NCI-H82 treated with DMSO at 0.1 percent for 48 hours (cell line): ENCODE data around the gene ASTN2.

ENCODE experiments used
- DNase-seq: peaks from one replicate; lab custom pipeline; 2025; ENCODE audit not compliant: unreplicated experiment; lab: John Stamatoyannopoulos, UW

ASTN2 gene

GRCh38 chr9:116550696-116551436, 864.0 kb downstream of the ASTN2 start:
- no peak for DNase-seq

DNA sequence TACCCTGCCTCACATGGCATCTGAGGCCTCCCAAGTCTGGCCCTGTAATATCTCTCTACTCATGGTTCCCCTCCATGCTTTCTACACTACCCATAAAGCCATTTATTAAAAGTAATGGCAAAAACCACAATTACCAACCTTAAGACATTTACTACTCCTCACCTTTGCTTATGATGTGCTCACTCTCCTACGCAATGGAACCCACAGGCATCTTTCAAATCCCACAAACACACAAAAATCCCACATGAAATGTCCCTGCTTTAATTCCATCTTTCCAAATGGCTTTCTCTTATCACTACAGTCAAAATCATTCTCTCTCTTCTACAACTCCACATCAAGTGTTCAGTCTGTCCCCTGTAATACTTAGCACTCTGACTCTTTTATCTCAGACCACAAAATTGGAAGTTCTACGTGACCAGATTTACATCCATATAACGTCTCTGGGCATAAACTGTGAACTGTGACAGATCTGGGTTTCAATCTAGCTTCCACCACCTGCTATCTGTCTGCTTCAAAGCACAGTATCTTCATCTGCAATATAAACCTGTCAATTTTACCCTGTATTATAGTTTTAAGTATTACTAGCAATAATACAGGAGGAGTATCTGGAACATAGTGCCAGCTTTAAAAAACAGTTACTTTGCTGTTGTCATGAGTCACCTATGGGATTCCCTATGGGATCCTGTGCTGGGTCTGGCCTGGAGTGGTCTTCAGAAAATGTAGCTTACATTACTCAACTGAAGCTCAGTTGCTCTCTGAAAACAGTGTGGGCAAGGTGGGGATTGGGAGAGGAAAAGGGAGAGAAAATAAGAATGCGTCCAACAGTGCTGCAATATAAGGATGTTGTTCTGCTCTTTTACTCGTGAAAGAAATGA, 864.8 kb downstream of the ASTN2 start:
- no peak for DNase-seq

DNA sequence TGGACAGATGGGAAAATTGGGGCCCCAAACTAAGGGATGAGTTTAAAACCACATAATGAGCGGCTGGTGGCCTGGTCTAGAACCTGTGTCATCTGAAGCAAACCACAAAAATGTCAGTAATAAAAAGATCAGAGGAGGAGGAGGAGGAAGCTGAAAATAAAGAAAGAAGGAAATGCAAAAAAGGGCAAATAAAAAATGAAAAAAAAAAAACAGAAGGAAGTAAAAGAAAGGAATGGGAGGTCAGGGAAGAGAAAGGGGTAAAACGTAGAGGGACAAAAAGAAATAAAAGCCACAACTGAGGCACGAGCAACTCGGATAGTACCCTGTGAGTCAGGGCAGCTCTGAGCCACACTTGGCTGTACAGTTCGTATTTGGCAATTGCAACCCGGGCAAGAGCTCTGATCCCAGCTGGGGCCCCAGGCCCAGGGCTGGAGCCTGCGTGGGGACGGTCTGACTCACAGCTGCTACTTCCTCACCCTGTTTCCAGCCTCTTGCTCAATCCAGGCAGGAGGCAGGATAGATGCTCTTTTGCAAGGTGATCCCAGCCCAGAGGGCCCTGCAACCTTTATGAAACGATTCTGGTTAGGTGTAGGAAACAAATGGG, 865.7 kb downstream of the ASTN2 start:
- DNase-seq, result no peak

DNA sequence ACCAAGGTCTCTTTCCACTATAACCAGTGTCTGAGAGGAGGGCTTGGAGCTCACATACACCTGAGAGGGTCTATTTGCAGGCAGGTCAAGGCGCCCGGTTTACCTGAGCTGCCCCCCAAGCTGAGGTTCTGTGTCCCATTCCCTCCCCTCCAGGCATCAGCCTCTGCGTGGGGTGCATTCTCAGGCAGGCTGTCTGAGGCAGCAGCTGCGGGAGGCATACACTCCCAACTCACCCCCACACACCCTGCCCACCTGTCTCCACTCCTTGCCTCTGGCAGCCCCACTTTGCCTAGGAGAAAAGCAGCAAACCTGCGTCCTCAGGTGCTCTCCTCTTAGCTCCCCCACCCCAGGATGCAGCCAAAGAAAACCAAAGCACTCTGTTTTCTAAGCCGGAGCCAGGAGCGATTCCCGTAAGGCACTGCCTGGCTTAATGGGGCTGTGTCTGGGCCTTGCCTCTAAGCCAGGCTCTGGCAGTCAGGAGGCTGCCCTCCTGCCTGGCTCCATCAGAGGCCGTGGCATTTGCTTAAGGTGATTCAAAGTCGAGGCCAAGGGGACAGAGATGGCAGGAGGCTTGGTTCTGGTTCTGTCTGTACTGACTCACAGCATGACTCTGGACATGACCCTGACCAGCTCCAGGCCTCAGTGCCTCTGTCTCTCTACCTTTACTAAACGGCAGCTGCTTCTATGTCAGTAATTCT, 867.0 kb downstream of the ASTN2 start:
- DNase-seq, result no peak

DNA sequence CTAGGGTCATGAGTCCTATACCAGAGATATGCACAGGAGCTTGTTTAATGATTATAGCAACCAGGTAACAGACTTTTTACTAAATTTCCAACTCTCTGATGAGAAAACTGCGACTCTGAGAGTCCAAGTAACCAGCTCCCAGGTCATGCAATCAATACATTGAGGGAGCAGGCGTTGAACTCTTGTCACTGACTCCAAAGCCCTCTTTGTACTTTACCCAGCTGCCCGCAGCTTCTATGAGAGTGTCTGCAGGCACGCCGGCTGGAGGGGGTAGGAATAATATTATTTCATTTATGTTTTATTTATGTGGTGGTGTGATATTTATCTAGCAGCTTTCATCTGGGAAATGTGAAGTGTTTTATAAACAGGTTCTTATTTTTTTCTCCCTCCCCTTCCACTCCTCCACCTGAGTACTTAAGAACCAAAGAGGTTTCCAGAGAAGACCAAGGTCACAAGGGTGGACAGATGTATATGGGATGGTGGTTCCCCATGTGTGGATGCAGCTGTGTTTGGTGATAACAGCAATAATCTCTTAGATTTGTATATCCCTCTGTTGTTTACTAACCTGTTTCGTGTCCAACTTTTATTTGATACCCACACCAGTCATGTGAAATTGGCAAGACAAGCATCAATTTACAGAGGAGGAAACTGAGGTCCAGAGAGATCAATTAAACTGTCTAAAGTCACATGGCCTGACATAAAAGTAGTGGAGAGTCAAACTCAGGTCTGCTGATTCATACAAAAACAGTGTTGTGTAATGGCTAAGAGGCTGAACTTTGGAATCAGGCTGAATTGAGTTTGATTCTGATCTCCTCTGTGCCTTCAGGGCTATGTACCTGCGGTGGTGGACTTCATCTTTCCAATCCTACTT, 867.9 kb downstream of the ASTN2 start:
- no peak for DNase-seq

DNA sequence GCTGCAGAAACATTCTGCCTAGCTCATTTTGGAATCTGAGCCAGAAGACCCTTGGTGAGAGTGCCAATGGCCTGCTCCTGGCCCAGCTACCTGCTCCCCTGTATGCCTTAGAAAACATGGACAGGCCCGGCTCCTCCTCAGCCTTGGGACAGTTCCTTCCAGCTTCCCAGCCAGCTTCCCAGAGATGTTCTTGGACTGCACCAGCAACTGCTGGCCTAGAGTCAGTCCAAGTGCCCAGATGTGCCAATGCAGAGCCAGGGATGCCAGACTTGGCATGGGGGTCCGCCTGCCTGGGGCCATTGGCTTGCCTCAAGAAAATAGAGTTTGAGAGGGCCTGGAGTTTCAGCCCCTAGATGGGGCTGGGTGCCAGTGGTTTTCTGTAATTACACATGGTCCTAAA, 870.0 kb downstream of the ASTN2 start:
- DNase-seq, result no peak

GRCh38 chr9:116543731-116544400, 871.0 kb downstream of the ASTN2 start:
- DNase-seq, result no peak

GRCh38 chr9:116541402-116541801, 873.5 kb downstream of the ASTN2 start:
- no peak for DNase-seq

GRCh38 chr9:116539549-116539948, 875.3 kb downstream of the ASTN2 start:
- no peak for DNase-seq

GRCh38 chr9:116525611-116526010, 889.2 kb downstream of the ASTN2 start:
- DNase-seq, result no peak

- no peak for DNase-seq
Measured at GRCh38 chr9:116524778-116525470, 889.9 kb downstream of the ASTN2 start.

GRCh38 chr9:116520218-116520617, 894.6 kb downstream of the ASTN2 start:
- no peak for DNase-seq

DNA sequence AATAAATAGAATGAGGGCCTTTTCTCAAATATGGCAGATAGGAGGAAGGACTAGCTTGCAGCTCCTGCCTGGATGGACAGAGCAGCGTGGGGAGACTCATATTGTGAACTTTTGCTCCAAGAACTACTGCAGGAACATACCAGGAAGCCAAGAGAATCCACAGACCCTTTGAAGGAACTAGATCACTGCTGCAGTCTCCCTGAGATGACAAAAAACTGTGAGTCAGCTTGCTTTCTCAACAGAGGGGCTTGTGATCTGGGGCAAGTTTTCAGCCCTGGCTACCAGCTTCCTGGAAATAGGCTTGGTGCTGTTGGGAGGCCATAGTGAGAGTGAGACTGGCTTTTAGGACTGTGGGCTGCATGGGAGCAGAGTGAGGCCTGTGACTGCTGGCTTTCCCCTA, 898.4 kb downstream of the ASTN2 start:
- DNase-seq, result no peak

DNA sequence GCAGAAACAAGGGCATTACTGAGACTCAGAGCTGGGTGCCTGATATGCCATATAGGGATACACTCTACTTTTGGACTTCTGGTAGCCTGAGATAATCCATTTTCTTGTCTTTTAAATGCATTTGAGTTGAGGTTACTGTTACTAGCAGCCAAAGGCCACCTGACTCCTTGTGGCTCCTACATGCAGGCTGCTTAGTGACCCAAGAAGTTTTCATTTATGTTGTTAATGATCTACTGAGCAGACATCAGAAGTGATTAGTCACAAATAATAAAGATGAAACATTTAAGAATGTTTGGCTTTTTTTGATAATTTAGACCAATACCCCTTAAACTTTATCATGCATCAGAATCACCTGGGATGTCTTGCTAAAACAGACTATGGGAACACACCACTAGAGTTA, 899.3 kb downstream of the ASTN2 start:
- DNase-seq, result no peak

DNA sequence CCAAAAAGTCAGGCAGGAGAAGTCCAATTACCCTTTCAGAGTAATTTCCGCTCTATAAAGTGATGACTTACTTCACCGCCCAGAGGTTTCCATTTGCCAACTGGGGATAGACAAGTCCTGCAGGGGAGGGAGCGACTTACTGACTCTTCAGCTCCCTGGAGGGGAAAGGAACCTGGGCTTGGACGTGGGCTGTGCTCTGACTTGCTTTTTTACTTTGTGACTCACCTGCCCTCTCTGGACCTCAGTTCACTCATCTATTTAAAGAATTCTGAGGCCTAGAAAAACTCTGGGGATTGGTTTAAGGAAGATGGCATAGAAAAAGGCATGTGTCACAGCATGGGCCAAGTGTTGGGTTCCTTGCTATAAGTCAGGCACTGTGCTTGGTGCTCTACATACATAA, 908.2 kb downstream of the ASTN2 start:
- no peak for DNase-seq

- DNase-seq, result no peak
Measured at GRCh38 chr9:116504893-116505480, 909.9 kb downstream of the ASTN2 start.

GRCh38 chr9:116504081-116504480, 910.8 kb downstream of the ASTN2 start:
- no peak for DNase-seq

DNA sequence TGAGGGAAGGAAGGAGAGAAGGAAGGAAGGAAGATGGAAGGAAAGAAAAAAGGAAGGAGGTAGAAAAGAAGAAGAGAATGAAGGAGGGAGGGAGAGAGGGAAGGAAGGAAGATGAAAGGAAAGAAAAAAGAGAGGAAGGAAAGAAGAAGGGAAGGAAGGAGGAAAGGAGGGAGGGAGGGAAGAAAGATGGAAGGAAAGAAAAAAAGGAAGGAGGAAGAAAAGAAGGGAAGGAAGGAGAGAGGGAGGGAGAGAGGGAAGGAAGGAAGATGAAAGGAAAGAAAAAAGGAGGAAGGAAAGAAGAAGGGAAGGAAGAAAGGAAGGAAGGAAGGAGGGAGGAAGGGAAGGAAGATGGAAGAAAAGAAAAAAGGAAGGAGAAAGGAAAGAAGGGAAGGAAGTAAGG, 912.1 kb downstream of the ASTN2 start:
- DNase-seq, result no peak

GRCh38 chr9:116501871-116502270, 913.0 kb downstream of the ASTN2 start:
- no peak for DNase-seq
